K562 treated with DMSO at 1 percent for 4 hours (cell line): ENCODE results near the gene SSX4. TPM values are rescaled to one million over a fixed set of nuclear protein-coding genes. Genes with fewer than 3 reads are reported as not detected.

Source experiments
- total RNA-seq: library from RNA; unstranded; fragments of 300-600 nt; gene quantifications from 2 replicates; pipeline ENCODE4 v1.2.3, GENCODE V29; 2022; ENCODE audit not compliant: insufficient read depth

Gene SSX4
- 8.4 and 12.7 TPM in 2 replicates for total RNA-seq

GRCh38 chrX:48383239-48383638 is at the start of gene SSX4:
SSX4 (plus strand) TSS chrX:48383539; CDS start chrX:48384054, 515 bp downstream.

GRCh38 chrX:48356315-48357094 is 26.8 kb upstream of the SSX4 start, which contains the start of gene SSX3:
SSX3 (minus strand) TSS chrX:48356703; CDS start chrX:48355249, 1,454 bp downstream.

GRCh38 chrX:48411860-48412259 is 28.5 kb downstream of the SSX4 start, which contains the start of gene SSX4B:
SSX4B (minus strand) TSS chrX:48411960; CDS start chrX:48411372, 588 bp downstream.

Other genes starting within 250 kb of the SSX4 start
- 1.1 TPM in 1 of 2 replicates, not detected in the other for gene SSX5, start 186.7 kb upstream of the SSX4 start, total RNA-seq
- gene SSX1, start 128.1 kb upstream of the SSX4 start, total RNA-seq: 76.5 and 84.7 TPM in 2 replicates
- gene SSX3, start 26.8 kb upstream of the SSX4 start, total RNA-seq: 37.5 and 59.9 TPM in 2 replicates
- 8.4 and 12.7 TPM in 2 replicates for gene SSX4B, start 28.4 kb downstream of the SSX4 start, total RNA-seq
- gene SLC38A5, start 86.7 kb downstream of the SSX4 start, total RNA-seq: 61.8 and 67.2 TPM in 2 replicates
- gene FTSJ1, start 92.7 kb downstream of the SSX4 start, total RNA-seq: 44.9 and 55.6 TPM in 2 replicates
- gene PORCN, start 125.5 kb downstream of the SSX4 start, total RNA-seq: 9.8 and 11.3 TPM in 2 replicates
- gene EBP, start 138.3 kb downstream of the SSX4 start, total RNA-seq: 194 and 203 TPM in 2 replicates
- 3.7 and 6.1 TPM in 2 replicates for gene TBC1D25, start 156.2 kb downstream of the SSX4 start, total RNA-seq
- 84.3 and 113 TPM in 2 replicates for gene RBM3, start 190.9 kb downstream of the SSX4 start, total RNA-seq
- 73.3 and 106 TPM in 2 replicates for gene WDR13, start 214.0 kb downstream of the SSX4 start, total RNA-seq